H7 (cell line): ENCODE results near the gene CHST3. TPM values are rescaled to one million over a fixed set of nuclear protein-coding genes. Genes with fewer than 3 reads are reported as not detected.
"Not testable (repeated sequence)": the region's sequence is repeated elsewhere in the genome, so short reads cannot be mapped to it uniquely, and the experiment has no call there.

ENCODE experiments used
- DNase-seq: peaks from one replicate; pipeline ENCODE4 v3.0.0; 2012
- H3K27me3 ChIP-seq: 2 replicates; pipeline ENCODE4 v1.6.0; 2011; ENCODE audit warnings: mild to moderate bottlenecking, low read length; ENCODE audit not compliant: control insufficient read depth, insufficient read depth
- H3K36me3 ChIP-seq: replicated peaks from 2 replicates; pipeline ENCODE4 v1.5.1; 2011; ENCODE audit warnings: low read length; ENCODE audit not compliant: control insufficient read depth, insufficient read depth
- H3K4me3 ChIP-seq: 2 replicates; pipeline ENCODE4 v1.5.1; 2011; ENCODE audit warnings: low read depth, mild to moderate bottlenecking, control low read depth, low read length, moderate library complexity; ENCODE audit not compliant: insufficient read depth
- total RNA-seq: library from RNA; depleted of rRNA; stranded (reverse); fragments of >200 nt; shearing (Covaris generic); gene quantifications from 2 replicates; pipeline ENCODE4 v1.2.3, GENCODE V29; 2014

Gene CHST3
- total RNA-seq, 1 experiment from 2014 or later = 4.1 TPM

- Histone ChIP-seq H3K4me3 (peak overlapping the region; percentile 77), H3K36me3 (no peaks in the 10 kb centered on the region), H3K27me3 (peaks cover 28% of the 10 kb centered on the region)
- peak; percentile 81 for DNase-seq
Measured at GRCh38 chr10:71964743-71965515, 734 bp downstream of the CHST3 start.

GRCh38 chr10:71965623-71966022, 1.4 kb downstream of the CHST3 start:
- peak; percentile 16 for DNase-seq
- Histone ChIP-seq H3K27me3 (peaks cover 28% of the 10 kb centered on the region), H3K36me3 (no peaks in the 10 kb centered on the region), H3K4me3 (peak overlapping the region; percentile 77; the same call in 1 of the 2 replicates)

GRCh38 chr10:71966046-71967004, 2.1 kb downstream of the CHST3 start:
- Histone ChIP-seq H3K4me3 (no peak overlapping the region), H3K36me3 (no peaks in the 10 kb centered on the region), H3K27me3 (peaks cover 28% of the 10 kb centered on the region)
- peak; percentile 13 for DNase-seq

DNA sequence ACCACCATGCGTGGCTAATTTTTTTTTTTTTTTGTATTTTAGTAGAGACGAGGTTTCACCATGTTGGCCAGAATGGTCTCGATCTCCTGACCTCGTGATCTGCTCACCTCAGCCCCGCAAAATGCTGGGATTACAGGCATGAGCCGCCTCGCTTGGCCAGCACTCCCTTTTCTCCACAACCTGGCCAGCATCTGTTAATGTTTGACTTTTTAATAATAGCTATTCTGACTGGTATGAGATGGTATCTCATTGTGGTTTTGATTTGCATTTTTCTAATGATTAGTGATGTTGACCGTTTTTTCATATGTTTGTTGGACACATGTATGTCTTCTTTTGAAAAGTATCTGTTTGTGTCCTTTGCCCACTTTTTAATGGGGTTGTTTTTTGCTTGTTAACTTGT, 3.8 kb downstream of the CHST3 start:
- H3K4me3 ChIP-seq = not testable (repeated sequence)

GRCh38 chr10:71968553-71969474, 4.6 kb downstream of the CHST3 start:
- Histone ChIP-seq H3K27me3 (peaks cover 15% of the 10 kb centered on the region), H3K4me3 (no peak overlapping the region), H3K36me3 (no peaks in the 10 kb centered on the region)
- DNase-seq = peak; percentile 16

More for the DNA sequence above, 3.8 kb downstream of the CHST3 start:
- H3K36me3 ChIP-seq, DNase-seq: not testable (repeated sequence)
- H3K27me3 ChIP-seq = peaks cover 23% of the 10 kb centered on the region

DNA sequence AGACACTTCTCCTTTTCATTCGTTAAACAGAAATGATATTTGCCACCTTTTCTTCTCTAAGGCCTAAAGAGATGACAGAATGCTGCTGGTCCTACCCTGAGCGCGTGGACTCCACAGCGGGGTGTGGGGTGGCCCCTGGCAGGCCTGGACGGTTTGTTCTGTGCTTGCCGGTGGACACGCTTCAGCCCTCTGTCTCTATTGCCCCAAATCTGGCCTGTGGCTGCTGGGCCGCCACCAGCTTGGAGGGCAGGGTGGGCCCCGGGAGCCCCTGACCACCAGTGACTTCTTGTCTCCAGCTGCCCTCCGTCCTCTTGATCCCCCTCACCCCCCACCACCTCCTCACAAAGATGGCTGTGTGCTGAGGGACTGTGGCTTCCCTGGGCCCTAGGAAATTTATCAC, 5.7 kb downstream of the CHST3 start:
- Histone ChIP-seq H3K36me3 (no peaks in the 10 kb centered on the region), H3K4me3 (no peak overlapping the region), H3K27me3 (peaks cover 9% of the 10 kb centered on the region)
- DNase-seq = no peak

DNA sequence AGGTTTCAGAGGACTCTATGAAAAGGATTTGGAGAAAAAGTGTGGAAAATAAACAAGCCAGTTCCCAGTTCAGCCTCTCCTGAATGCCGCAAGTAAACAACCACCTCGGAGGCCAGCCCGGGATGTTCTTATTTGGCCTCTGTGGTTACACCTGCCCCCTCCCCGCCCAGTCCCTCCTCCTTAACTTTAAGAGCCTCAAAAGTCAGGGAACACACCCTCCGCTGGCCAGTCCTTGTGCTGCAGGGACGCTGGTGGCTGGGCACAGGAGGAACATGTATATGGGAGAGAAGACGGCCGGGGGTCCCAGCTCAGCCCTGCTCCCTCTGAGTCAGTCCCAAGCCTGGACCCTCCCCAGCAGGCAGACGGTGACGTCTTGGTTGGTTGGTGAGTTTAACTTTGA, 6.1 kb downstream of the CHST3 start:
- H3K36me3 ChIP-seq = no peaks in the 10 kb centered on the region
- peaks cover 5% of the 10 kb centered on the region for H3K27me3 ChIP-seq
- no peak overlapping the region for H3K4me3 ChIP-seq
- peak; percentile 89 for DNase-seq

DNA sequence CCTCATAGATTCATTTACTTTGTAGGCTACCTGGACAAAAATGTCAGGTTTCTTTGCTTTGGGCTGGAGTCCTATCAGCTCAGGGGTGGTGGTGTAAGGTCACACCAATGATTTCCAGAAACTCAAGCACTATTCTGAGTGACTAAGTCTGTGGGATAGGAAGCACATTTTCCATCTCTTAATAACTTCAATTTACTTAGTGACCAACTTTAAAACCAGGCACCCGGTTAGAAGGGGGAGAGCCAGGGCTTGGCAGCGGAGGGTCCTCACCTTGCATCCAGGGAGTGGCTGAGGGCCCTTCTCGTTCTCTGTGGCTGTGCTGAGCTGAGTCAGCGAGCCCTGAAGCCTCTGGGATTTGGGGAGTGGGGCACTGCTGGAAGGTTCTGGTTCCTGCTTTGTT, 6.7 kb downstream of the CHST3 start:
- no peaks in the 10 kb centered on the region; the same call in 1 of the 2 replicates for H3K27me3 ChIP-seq
- no peak overlapping the region for H3K4me3 ChIP-seq
- DNase-seq = peak; percentile 28
- no peaks in the 10 kb centered on the region for H3K36me3 ChIP-seq

DNA sequence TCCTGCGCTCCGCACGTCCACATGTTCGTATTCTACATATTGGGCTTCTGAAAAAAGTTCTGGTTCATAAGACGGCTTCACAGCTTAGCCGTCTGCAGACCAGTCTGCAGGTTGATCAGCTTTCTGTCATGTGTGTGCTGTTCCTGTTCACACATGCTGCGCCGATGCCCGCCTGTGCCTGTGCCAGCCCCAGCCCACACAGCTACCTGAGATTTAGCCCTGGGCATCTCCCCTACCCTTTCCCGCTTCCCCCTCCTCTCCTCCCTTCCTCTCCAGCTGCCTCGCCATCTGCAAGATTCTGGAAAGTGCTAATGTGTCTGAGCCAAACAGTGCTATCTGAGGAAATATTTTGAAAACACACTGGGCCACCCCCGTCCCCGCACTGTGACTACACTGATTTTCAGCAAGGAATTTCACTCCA, 7.1 kb downstream of the CHST3 start:
- DNase-seq = peak; percentile 12
- no peaks in the 10 kb centered on the region for H3K36me3 ChIP-seq
- H3K4me3 ChIP-seq = no peak overlapping the region
- H3K27me3 ChIP-seq = no peaks in the 10 kb centered on the region

- Histone ChIP-seq H3K36me3 (no peaks in the 10 kb centered on the region), H3K4me3 (no peak overlapping the region), H3K27me3 (no peaks in the 10 kb centered on the region)
- peak; percentile 13 for DNase-seq
Measured at GRCh38 chr10:71971769-71972555, 7.8 kb downstream of the CHST3 start.

GRCh38 chr10:71972746-71973695, 8.8 kb downstream of the CHST3 start:
- Histone ChIP-seq H3K4me3 (no peak overlapping the region), H3K36me3 (no peaks in the 10 kb centered on the region), H3K27me3 (no peaks in the 10 kb centered on the region)
- peak; percentile 24 for DNase-seq

DNA sequence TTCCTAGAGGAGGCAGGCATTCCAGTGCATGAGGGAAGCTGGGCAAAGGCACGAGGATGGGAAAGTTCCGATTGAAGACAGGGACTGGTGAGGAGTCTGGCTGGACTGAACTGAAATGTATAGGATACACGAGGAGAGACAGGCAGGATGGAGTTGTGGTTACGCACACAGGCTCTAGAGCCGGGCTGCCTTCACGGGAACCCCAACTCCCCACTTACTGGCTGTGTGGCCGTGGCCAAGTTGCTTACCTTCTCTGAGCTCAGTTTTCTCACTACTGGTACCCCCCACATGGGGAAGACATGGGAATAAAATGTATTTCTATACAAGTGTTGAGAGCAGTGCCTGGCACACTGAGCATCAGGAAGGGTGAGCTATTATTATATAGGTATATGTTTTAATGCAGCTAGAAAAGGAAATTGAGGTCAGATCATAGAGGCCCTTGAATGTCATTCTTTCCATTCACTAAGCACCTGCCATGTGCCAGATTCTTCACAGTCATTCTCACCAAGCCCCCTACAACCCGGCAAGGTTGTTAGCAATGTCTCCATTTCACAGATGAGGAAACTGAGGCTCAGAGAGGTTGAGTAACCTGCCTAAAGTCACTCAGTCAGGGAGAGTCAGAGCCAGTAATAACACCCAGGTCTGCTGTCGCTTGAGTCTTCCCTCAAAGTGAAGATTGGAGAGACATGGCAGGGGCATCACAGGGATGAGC, 9.7 kb downstream of the CHST3 start:
- Histone ChIP-seq H3K36me3 (no peaks in the 10 kb centered on the region), H3K27me3 (no peaks in the 10 kb centered on the region), H3K4me3 (no peak overlapping the region)
- DNase-seq = peak; percentile 14
